K562 (cell line): ENCODE results near the gene TRANK1. TPM values are rescaled to one million over a fixed set of nuclear protein-coding genes. Genes with fewer than 3 reads are reported as not detected.

Source experiments
- CREM ChIP-seq: IDR thresholded peaks from 2 replicates; pipeline ENCODE4 v1.6.1; 2014; ENCODE audit warnings: antibody characterized with exemption, low read depth
- IRF2 ChIP-seq: sonication (generic); formaldehyde crosslinking; IDR thresholded peaks from 2 replicates; pipeline ENCODE4 v1.8.1; 2022; ENCODE audit warnings: mild to moderate bottlenecking, missing genetic modification reagents
- MEIS2 ChIP-seq: fragments of 450-650 bp; IDR thresholded peaks from 2 replicates; pipeline ENCODE4 v1.6.1; 2014; ENCODE audit warnings: mild to moderate bottlenecking; ENCODE audit not compliant: partially characterized antibody
- MYBL2 ChIP-seq, 2 experiments: fragments of 450-650 bp in 1 of 2; sonication (generic) in 1 of 2; formaldehyde crosslinking in 1 of 2; IDR thresholded peaks; 2 replicates each; pipeline versions ENCODE4 v1.6.1 to v1.8.1; 2017 to 2022; ENCODE audit warnings: borderline replicate concordance in 1 of 2, inconsistent platforms in 1 of 2, low read depth in 1 of 2, mild to moderate bottlenecking in 1 of 2, missing genetic modification reagents in 1 of 2, moderate library complexity in 1 of 2
- SMAD2 ChIP-seq: fragments of 150-350 bp; IDR thresholded peaks from 2 replicates; pipeline ENCODE4 v1.6.1; 2014; ENCODE audit warnings: low read depth, mild to moderate bottlenecking, low read length
- SPI1 ChIP-seq: IDR thresholded peaks from 2 replicates; pipeline ENCODE4 v1.6.1; 2011; ENCODE audit warnings: low read depth, low read length, control low read depth, borderline replicate concordance
- SUPT5H ChIP-seq: fragments of 450-650 bp; IDR thresholded peaks from 2 replicates; pipeline ENCODE4 v1.6.1; 2016
- TAF1 ChIP-seq: IDR thresholded peaks from 2 replicates; pipeline ENCODE4 v1.6.1; 2011; ENCODE audit warnings: mild to moderate bottlenecking, low read length, moderate library complexity; ENCODE audit not compliant: insufficient read depth, control insufficient read depth, severe bottlenecking; ENCODE audit errors: extremely low read depth
- ZC3H8 ChIP-seq: fragments of 450-650 bp; IDR thresholded peaks from 2 replicates; pipeline ENCODE4 v1.6.1; 2017
- ZNF175 ChIP-seq: fragments of 200-800 bp; sonication (Bioruptor generic); IDR thresholded peaks from 2 replicates; pipeline ENCODE4 v1.6.1; 2016; ENCODE audit warnings: low read depth, mild to moderate bottlenecking, missing genetic modification characterization, missing compliant biosample characterization
- ZNF253 ChIP-seq: fragments of 250-450 bp; sonication (Bioruptor Pico); conservative IDR thresholded peaks from 2 replicates; pipeline ENCODE4 v1.6.1; 2021; ENCODE audit warnings: mild to moderate bottlenecking
- ZNF507 ChIP-seq: conservative IDR thresholded peaks from 2 replicates; pipeline ENCODE4 v1.6.1; 2017; ENCODE audit warnings: missing genetic modification characterization, missing compliant biosample characterization
- ZNF518B ChIP-seq: fragments of 250-450 bp; sonication (Bioruptor Pico); IDR thresholded peaks from 2 replicates; pipeline ENCODE4 v1.5.0; 2021; ENCODE audit warnings: mild to moderate bottlenecking, moderate library complexity
- ZNF699 ChIP-seq: fragments of 250-450 bp; sonication (Bioruptor Pico); IDR thresholded peaks from 2 replicates; pipeline ENCODE4 v1.8.0; 2021; ENCODE audit warnings: mild to moderate bottlenecking, moderate library complexity; ENCODE audit not compliant: insufficient replicate concordance
- polyA plus RNA-seq, 8 experiments: library from polyadenylated mRNA; depleted of rRNA in 4 of 8; stranded (reverse) in 5 of 8; unstranded in 3 of 8; fragments of >200 nt; fragmentation: Nextera tagmentation in 2 of 8; fragmentation: Illumina TruSeq in 1 of 8; extraction: Ambion mirVana in 2 of 8; extraction: Trizol in 1 of 8; gene quantifications; 2 replicates each; pipeline versions ENCODE4 v1.2.1 to v1.2.3, GENCODE V29; 2011 to 2014; ENCODE audit warnings: inconsistent platforms in 1 of 8, missing spikeins in 1 of 8
- total RNA-seq, 7 experiments: library from RNA; depleted of rRNA in 6 of 7; stranded (reverse); fragments of >200 nt in 6 of 7; fragmentation: Illumina TruSeq in 2 of 7; extraction: Trizol in 2 of 7; gene quantifications; 2 replicates each; pipeline versions ENCODE4 v1.2.1 to v1.2.3, GENCODE V29; 2011 to 2021; ENCODE audit warnings: low replicate concordance in 1 of 7
- TF ChIP-seq, protein P1 (sequence below), 2 experiments: fragments of 450-650 bp; formaldehyde crosslinking in 1 of 2; IDR thresholded peaks; 2 replicates each; pipeline versions ENCODE4 v1.4.0 to v1.6.1; 2014 to 2020; ENCODE audit warnings: mild to moderate bottlenecking in 2 of 2, borderline replicate concordance in 1 of 2, low read depth in 1 of 2

Gene TRANK1
- total and polyA plus RNA-seq, 9 of the 15 experiments (the other 6 are each of a cell fraction or from before 2014, with no cell fraction given), result 0.41 to 5.3 (median 2.1) TPM

DNA sequence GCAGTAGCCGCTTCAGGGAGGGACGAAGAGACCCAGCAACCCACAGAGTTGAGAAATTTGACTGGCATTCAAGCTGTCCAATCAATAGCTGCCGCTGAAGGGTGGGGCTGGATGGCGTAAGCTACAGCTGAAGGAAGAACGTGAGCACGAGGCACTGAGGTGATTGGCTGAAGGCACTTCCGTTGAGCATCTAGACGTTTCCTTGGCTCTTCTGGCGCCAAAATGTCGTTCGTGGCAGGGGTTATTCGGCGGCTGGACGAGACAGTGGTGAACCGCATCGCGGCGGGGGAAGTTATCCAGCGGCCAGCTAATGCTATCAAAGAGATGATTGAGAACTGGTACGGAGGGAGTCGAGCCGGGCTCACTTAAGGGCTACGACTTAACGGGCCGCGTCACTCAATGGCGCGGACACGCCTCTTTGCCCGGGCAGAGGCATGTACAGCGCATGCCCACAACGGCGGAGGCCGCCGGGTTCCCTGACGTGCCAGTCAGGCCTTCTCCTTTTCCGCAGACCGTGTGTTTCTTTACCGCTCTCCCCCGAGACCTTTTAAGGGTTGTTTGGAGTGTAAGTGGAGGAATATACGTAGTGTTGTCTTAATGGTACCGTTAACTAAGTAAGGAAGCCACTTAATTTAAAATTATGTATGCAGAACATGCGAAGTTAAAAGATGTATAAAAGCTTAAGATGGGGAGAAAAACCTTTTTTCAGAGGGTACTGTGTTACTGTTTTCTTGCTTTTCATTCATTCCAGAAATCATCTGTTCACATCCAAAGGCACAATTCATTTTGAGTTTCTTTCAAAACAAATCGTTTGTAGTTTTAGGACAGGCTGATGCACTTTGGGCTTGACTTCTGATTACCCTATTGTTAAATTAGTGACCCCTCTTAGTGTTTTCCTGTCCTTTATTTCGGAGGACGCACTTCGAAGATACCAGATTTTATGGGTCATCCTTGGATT is 48.8 kb upstream of the TRANK1 start, which contains the start of gene MLH1 (continued):
- TF ChIP-seq ZNF699 (CRISPR knock-in tag) (no peak), ZNF518B (CRISPR knock-in tag) (no peak), ZNF175 (CRISPR knock-in tag) (peak; percentile 82; the same call in 1 of the 2 replicates), ZC3H8 (no peak), MEIS2 (peak; percentile 49), ZNF507 (no peak), SMAD2 (no peak), TAF1 (peak; percentile 83), CREM (peak; percentile 95), SPI1 (peak; percentile 78), MYBL2 (IDR thresholded peaks at IDR 0.05; ENCODE audit: low read depth) (peak; percentile 90), MYBL2 (CRISPR knock-in tag; IDR thresholded peaks at IDR 0.05; ENCODE audit: borderline replicate concordance) (no peak), SUPT5H (peak; percentile 90), ZNF253 (CRISPR knock-in tag) (no peak), IRF2 (CRISPR knock-in tag) (no peak)
- TF ChIP-seq, protein P1, sequence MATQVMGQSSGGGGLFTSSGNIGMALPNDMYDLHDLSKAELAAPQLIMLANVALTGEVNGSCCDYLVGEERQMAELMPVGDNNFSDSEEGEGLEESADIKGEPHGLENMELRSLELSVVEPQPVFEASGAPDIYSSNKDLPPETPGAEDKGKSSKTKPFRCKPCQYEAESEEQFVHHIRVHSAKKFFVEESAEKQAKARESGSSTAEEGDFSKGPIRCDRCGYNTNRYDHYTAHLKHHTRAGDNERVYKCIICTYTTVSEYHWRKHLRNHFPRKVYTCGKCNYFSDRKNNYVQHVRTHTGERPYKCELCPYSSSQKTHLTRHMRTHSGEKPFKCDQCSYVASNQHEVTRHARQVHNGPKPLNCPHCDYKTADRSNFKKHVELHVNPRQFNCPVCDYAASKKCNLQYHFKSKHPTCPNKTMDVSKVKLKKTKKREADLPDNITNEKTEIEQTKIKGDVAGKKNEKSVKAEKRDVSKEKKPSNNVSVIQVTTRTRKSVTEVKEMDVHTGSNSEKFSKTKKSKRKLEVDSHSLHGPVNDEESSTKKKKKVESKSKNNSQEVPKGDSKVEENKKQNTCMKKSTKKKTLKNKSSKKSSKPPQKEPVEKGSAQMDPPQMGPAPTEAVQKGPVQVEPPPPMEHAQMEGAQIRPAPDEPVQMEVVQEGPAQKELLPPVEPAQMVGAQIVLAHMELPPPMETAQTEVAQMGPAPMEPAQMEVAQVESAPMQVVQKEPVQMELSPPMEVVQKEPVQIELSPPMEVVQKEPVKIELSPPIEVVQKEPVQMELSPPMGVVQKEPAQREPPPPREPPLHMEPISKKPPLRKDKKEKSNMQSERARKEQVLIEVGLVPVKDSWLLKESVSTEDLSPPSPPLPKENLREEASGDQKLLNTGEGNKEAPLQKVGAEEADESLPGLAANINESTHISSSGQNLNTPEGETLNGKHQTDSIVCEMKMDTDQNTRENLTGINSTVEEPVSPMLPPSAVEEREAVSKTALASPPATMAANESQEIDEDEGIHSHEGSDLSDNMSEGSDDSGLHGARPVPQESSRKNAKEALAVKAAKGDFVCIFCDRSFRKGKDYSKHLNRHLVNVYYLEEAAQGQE (IDR thresholded peaks at IDR 0.05; ENCODE audit: borderline replicate concordance), result no peak
- TF ChIP-seq, protein P1 (CRISPR knock-in tag; IDR thresholded peaks at IDR 0.05; ENCODE audit: low read depth), result peak; percentile 5; the same call in 1 of the 2 replicates
